A673 (cell line): ENCODE results near the gene TM9SF2.
"Not testable (repeated sequence)": the region's sequence is repeated elsewhere in the genome, so short reads cannot be mapped to it uniquely, and the experiment has no call there.

Experiments
- CTCF ChIP-seq: fragments of 300-800, 200-600 bp; sonication (generic); conservative IDR thresholded peaks from 2 replicates; pipeline ENCODE4 v1.5.1; 2017; ENCODE audit warnings: low read depth, mild to moderate bottlenecking, antibody characterized with exemption, low read length, moderate library complexity, mixed read lengths
- EZH2 ChIP-seq: fragments of 200-600 bp; sonication (generic); IDR thresholded peaks from 2 replicates; pipeline ENCODE4 v1.6.1; 2017; ENCODE audit warnings: borderline replicate concordance, low read depth, mild to moderate bottlenecking, mixed read lengths, antibody characterized with exemption, low read length; ENCODE audit not compliant: poor library complexity, severe bottlenecking

GRCh38 chr13:99491750-99492149 is 9.5 kb upstream of the TM9SF2 start:
- TF ChIP-seq CTCF, EZH2: not testable (repeated sequence)
